Measurements from ENCODE around the gene TRAF1.

TRAF1 gene

DNA sequence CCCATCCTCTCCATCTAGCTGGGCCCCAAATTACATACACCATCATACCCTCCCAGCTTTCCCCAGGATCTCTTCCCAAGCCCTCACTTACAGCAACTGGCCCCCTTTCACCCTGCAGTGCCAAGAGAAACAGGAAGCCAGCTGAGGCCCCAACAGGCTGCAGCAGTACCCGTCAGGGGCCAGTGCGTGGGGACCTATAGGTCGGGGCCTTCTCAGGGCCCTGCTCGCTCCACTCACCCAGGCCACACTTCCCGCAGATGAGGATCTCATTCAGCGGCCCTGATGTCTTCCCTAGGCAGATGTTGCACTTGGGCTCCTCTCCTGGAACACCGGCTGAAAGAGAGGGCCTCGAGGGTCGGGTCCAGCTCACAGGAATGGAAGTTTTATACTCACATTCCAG, 56.4 kb downstream of the TRAF1 start:
- no peak for DNase-seq (ENCODE audit: low spot score)

- no peak for DNase-seq (ENCODE audit: low spot score)
Measured at GRCh38 chr9:120869726-120870125, 56.9 kb downstream of the TRAF1 start.

- DNase-seq (ENCODE audit: low spot score), result no peak
Measured at GRCh38 chr9:120869360-120869687, 57.3 kb downstream of the TRAF1 start.

- DNase-seq (ENCODE audit: low spot score), result peak; percentile 99
Measured at GRCh38 chr9:120868676-120869359, 57.8 kb downstream of the TRAF1 start.

DNA sequence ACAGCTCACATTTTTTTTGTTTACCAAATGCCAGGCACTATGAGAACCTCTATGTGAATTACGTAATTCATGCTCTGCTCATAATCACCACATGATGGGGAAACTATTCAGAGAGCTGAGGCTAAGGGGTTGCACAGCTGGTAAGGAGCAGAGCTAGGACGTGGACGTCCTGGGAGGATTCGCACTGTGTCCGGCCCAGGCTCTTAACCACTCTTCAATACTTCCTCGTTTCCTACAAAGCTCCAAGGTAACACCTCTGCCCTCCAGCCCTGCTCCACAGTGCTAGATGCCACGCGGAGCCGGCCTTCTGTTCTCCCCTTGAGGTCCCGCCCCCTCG, 58.3 kb downstream of the TRAF1 start:
- peak; percentile 65 for DNase-seq (ENCODE audit: low spot score)

GRCh38 chr9:120867676-120868338, 58.8 kb downstream of the TRAF1 start:
- no peak for DNase-seq (ENCODE audit: low spot score)

GRCh38 chr9:120866651-120867050, 59.9 kb downstream of the TRAF1 start:
- no peak for DNase-seq (ENCODE audit: low spot score)

- no peak for DNase-seq (ENCODE audit: low spot score)
Measured at GRCh38 chr9:120865809-120866208, 60.8 kb downstream of the TRAF1 start.

DNA sequence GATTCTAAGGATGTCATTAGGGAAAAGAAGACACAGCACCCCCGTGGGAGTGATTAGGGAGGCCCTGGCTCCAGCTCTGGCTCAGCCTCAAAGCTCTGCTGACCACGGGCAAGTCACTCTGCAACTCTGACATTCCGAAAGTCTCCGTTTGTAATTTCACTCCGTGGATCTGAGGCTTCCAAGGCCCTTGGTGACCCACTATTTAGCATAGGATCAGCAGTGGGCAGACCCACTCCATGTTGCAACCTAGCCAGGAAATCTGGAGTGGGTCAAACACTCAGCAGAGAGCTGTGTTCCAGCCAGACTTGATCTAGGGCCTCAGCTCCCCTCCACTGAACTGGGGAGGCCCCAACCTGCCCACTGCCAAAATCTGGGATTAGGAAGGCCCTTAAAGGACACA, 61.4 kb downstream of the TRAF1 start:
- no peak for DNase-seq (ENCODE audit: low spot score)

- no peak for DNase-seq (ENCODE audit: low spot score)
Measured at GRCh38 chr9:120864719-120865118, 61.9 kb downstream of the TRAF1 start.

GRCh38 chr9:120863833-120864232, 62.8 kb downstream of the TRAF1 start:
- DNase-seq (ENCODE audit: low spot score), result no peak

DNA sequence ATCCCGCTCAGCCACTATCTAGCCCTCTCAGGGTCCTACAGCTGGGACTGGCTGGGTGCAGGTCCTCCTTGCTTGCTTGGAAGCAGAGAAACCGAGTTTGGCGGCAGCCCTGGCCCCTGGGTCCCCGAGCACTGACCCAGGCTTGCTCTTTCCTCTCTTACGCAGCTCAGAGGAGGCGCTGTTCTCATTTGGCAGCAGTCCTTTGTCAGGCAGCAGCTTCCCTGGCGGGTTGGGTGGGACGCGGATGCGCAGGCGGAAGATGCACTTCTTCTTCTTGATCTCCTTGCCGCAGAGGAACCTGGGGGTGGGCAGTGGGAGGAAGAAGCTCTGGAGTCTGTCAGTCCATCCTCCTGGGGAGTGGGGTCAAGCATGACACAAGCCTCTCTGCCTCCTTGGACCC, 64.1 kb downstream of the TRAF1 start:
- no peak for DNase-seq (ENCODE audit: low spot score)

GRCh38 chr9:120861935-120862334, 64.7 kb downstream of the TRAF1 start:
- DNase-seq (ENCODE audit: low spot score), result no peak

DNA sequence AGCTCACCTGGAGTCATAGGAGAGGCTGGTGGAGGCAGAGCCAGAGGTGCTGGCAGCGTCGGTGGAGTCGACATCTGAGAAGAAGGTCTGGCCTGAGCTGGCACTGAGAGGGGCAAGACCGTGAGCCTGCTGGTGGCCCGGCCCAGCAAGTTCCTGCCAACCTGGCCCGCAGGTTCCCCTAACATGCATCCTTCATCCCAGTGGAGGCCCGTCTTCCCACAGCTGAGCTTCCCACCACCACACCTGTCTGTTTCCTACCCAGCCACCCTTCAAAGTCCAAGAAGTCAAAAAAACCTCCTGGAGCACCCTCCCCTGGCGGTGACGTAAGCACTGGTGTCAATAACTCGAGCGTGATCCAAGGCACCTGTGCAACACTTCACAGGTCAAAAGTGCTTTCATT, 66.5 kb downstream of the TRAF1 start:
- no peak for DNase-seq (ENCODE audit: low spot score)

- DNase-seq (ENCODE audit: low spot score), result no peak
Measured at GRCh38 chr9:120859361-120859760, 67.2 kb downstream of the TRAF1 start.

- no peak for DNase-seq (ENCODE audit: low spot score)
Measured at GRCh38 chr9:120857902-120858301, 68.7 kb downstream of the TRAF1 start.

GRCh38 chr9:120857481-120857880, 69.1 kb downstream of the TRAF1 start:
- DNase-seq (ENCODE audit: low spot score), result no peak

- DNase-seq (ENCODE audit: low spot score), result no peak
Measured at GRCh38 chr9:120856700-120857099, 69.9 kb downstream of the TRAF1 start.

DNA sequence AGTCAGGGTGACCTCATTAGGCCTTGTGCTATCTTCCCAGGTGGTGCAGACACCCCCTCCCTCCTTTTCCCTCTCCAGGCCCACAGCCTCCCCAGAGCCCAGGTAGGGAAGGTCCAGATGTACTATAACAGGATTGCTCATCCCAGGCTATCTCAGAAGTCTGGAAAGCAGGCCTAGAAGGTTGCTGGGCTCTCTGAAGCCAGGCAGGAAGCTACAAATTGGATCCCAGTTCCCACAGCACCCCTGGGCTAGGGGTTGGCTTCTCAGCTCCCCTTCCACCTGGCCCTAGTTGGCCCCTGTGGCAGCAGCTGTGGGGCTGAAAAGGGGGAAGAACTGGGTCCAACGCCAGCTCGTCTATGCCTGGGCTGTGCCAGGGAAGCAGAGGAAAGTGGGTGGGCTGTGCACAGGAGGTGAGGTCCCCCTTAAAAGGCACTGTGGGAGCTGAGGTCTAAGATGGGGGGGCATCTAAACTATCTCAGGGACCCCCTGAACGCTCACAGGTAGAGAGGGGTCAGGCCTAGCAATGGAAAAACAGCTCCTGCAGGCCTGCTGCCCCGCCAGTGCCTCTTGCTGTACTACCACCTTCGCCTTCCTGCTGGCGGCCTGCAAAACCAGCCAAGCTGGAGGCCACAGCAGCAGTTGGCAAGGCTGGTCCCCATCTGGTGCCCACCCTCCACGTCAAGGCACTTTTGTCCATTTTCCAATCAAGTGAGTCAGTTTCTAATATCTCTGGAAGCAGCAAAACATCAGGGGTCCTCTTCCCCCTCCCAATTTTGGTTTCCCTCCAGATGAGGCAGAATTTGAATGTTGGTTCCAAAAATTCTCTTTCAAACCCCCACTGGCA, 70.5 kb downstream of the TRAF1 start:
- DNase-seq (ENCODE audit: low spot score), result no peak

DNA sequence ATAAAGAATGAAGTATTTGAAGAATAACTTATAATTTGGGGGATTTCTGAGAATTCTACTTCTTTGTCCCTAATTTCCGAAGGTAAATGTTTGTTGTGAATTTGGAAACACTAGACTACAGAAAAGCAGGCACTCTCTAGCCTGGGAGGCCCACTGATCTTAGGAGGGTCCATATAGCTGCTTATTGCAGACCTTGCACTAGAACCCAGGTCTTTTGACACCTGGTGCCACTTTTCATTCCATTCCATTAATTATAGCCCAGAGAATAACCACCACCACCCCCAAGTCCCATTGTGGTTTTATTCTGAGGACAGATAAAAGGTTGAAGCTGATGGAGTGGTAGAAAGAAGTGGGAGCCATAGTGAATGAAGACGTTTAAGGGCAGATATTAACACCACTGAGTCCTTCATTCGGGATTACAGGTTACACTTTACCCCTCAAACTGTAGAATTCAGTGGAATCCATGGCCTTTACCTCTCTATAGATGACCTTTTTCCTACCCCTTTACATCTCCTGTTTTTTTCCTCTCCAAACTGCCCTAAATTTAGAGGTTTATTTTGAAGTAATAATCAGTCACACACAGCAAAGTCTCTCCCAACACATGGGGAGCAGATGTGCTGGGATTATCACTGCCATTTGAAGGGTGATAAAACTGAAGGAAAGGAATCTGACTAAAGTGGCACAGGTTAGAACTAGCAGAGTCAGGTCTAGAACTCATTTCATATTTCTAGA, 71.8 kb downstream of the TRAF1 start:
- no peak for DNase-seq (ENCODE audit: low spot score)

- no peak for DNase-seq (ENCODE audit: low spot score)
Measured at GRCh38 chr9:120853198-120853597, 73.4 kb downstream of the TRAF1 start.

Data from AG08395 (cell line).